Activated T-cell treated with anti-CD3 and anti-CD28 coated beads, Interleukin-2, amount 50 U/mL, for 24 hours (primary cell): Measurements from ENCODE around the gene ITM2C.

Experiments
- DNase-seq: peaks from one replicate; pipeline ENCODE4 v3.0.0-alpha.2; 2020
- H3K27ac Mint-ChIP-seq: 2 replicates; pipeline ENCODE4 v1.8.0; 2020; ENCODE audit warnings: mild to moderate bottlenecking, mixed read lengths
- H3K27me3 Mint-ChIP-seq: 2 replicates; pipeline ENCODE4 v1.8.0; 2020; ENCODE audit warnings: mixed read lengths
- H3K36me3 Mint-ChIP-seq: 2 replicates; pipeline ENCODE4 v1.8.0; 2020; ENCODE audit warnings: low read depth, mixed read lengths
- H3K4me1 Mint-ChIP-seq: 2 replicates; pipeline ENCODE4 v1.8.0; 2020; ENCODE audit warnings: low read depth, mixed read lengths
- H3K4me3 Mint-ChIP-seq: 2 replicates; pipeline ENCODE4 v1.8.0; 2020; ENCODE audit warnings: mild to moderate bottlenecking, moderate library complexity, mixed read lengths
- H3K9me3 Mint-ChIP-seq: 2 replicates; pipeline ENCODE4 v1.8.0; 2020; ENCODE audit warnings: mixed read lengths

The ITM2C gene

GRCh38 chr2:230924470-230925341 lies 60.0 kb downstream of the ITM2C start, which contains the start of gene GPR55:
Gene GPR55, minus strand, starts transcription at chr2:230925242. Its CDS starts 14,280 bp downstream, at chr2:230910962.
- Mint-ChIP-seq H3K4me1 (peaks cover 74% of the 10 kb centered on the region), H3K4me3 (peak within 1 kb of the TSS; percentile 79)
- DNase-seq, result peak; percentile 83

GRCh38 chr2:230925443-230925878 lies 60.7 kb downstream of the ITM2C start:
- Mint-ChIP-seq H3K4me3 (peak overlapping the region; percentile 79), H3K27ac (peak overlapping the region; percentile 96), H3K36me3 (no peaks in the 10 kb centered on the region), H3K27me3 (peaks cover 9% of the 10 kb centered on the region), H3K9me3 (no peaks in the 10 kb centered on the region), H3K4me1 (peaks cover 67% of the 10 kb centered on the region)
- DNase-seq, result peak; percentile 69

More at GRCh38 chr2:230924470-230925341, 60.0 kb downstream of the ITM2C start, which contains the start of gene GPR55:
- Mint-ChIP-seq H3K27me3 (peaks cover 7% of the 10 kb centered on the region), H3K27ac (peak within 1 kb of the TSS; percentile 96), H3K36me3 (no peaks in the 10 kb centered on the region), H3K9me3 (no peaks in the 10 kb centered on the region)

GRCh38 chr2:230925879-230926765 lies 61.4 kb downstream of the ITM2C start:
- Mint-ChIP-seq H3K9me3 (no peaks in the 10 kb centered on the region), H3K27me3 (peaks cover 9% of the 10 kb centered on the region), H3K4me3 (peak overlapping the region; percentile 79), H3K4me1 (peaks cover 63% of the 10 kb centered on the region), H3K27ac (peak overlapping the region; percentile 96), H3K36me3 (no peaks in the 10 kb centered on the region)
- DNase-seq, result peak; percentile 70

GRCh38 chr2:230927711-230928341 lies 63.1 kb downstream of the ITM2C start:
- Mint-ChIP-seq H3K27ac (no peak overlapping the region), H3K9me3 (no peaks in the 10 kb centered on the region), H3K27me3 (peaks cover 14% of the 10 kb centered on the region), H3K36me3 (no peaks in the 10 kb centered on the region), H3K4me1 (peaks cover 59% of the 10 kb centered on the region), H3K4me3 (peak overlapping the region; percentile 29)
- DNase-seq, result peak; percentile 42
